Natural killer cell (primary cell): ENCODE results near the gene HDLBP. TPM values are rescaled to one million over a fixed set of nuclear protein-coding genes. Genes with fewer than 3 reads are reported as not detected.

Experiments used
- ATAC-seq, 3 donors: fragments of 150-1000 bp in 2 of 3; fragments of 200-7000 bp in 1 of 3; cut with Tn5 transposase; 1 replicate in 1 of 3; 2 replicates in 2 of 3; pipeline ENCODE4 v1.10.0; 2021; ENCODE audit warnings: mild to moderate bottlenecking in 2 of 3, moderate library complexity in 2 of 3
- DNase-seq, 2 donors: peaks; one replicate each; pipeline versions ENCODE4 v3.0.0 to v3.0.0-alpha.2; 2013 to 2021; ENCODE audit warnings: mixed read lengths in 1 of 2
- H3K27ac ChIP-seq: one replicate; pipeline ENCODE4 v1.5.1; 2013; ENCODE audit warnings: mild to moderate bottlenecking, low read length
- H3K27me3 ChIP-seq: one replicate; pipeline ENCODE4 v1.6.1; 2013; ENCODE audit warnings: low read length; ENCODE audit not compliant: control insufficient read depth, insufficient read depth
- H3K36me3 ChIP-seq: one replicate; pipeline ENCODE4 v1.6.1; 2013; ENCODE audit warnings: low read length; ENCODE audit not compliant: control insufficient read depth, insufficient read depth
- H3K4me1 ChIP-seq: one replicate; pipeline ENCODE4 v1.6.1; 2013; ENCODE audit warnings: low read length; ENCODE audit not compliant: control insufficient read depth, insufficient read depth
- H3K4me3 ChIP-seq: one replicate; pipeline ENCODE4 v1.5.1; 2013; ENCODE audit warnings: low read length
- H3K9me3 ChIP-seq: one replicate; pipeline ENCODE4 v1.6.1; 2013; ENCODE audit warnings: low read length; ENCODE audit not compliant: control insufficient read depth, insufficient read depth
- H3K27ac Mint-ChIP-seq, 2 donors: one replicate each; pipeline ENCODE4 v1.8.0; 2022; ENCODE audit warnings: mild to moderate bottlenecking in 2 of 2, mixed read lengths in 2 of 2, moderate library complexity in 1 of 2
- H3K27me3 Mint-ChIP-seq, 2 donors: one replicate each; pipeline ENCODE4 v1.8.0; 2022; ENCODE audit warnings: low read depth in 2 of 2, mixed read lengths in 2 of 2
- H3K36me3 Mint-ChIP-seq: one replicate; pipeline ENCODE4 v1.8.0; 2022; ENCODE audit warnings: mixed read lengths
- H3K4me1 Mint-ChIP-seq, 2 donors: one replicate each; pipeline ENCODE4 v1.8.0; 2022; ENCODE audit warnings: mixed read lengths in 2 of 2
- H3K4me3 Mint-ChIP-seq: one replicate; pipeline ENCODE4 v1.8.0; 2022; ENCODE audit warnings: mild to moderate bottlenecking, moderate library complexity, mixed read lengths
- H3K9me3 Mint-ChIP-seq, 2 donors: one replicate each; pipeline ENCODE4 v1.8.0; 2022; ENCODE audit warnings: mixed read lengths in 2 of 2
- whole genome bisulfite sequencing: methylation state at CpG from one replicate; pipeline ENCODE4 v1.1.7; 2013; ENCODE audit warnings: missing lambda C conversion rate; ENCODE audit not compliant: insufficient coverage; 5-methylcytosine and 5-hydroxymethylcytosine counted together
- intact Hi-C: fragments of 100-400 bp; cut with micrococcal nuclease; formaldehyde crosslinking; loops from one replicate; pipeline ENCODE4 v1.14.2; 2022
- total RNA-seq, 4 donors: library from RNA; stranded (reverse); fragments of 120-200 nt in 1 of 4; gene quantifications; one replicate each; pipeline versions ENCODE4 v1.2.3 to v1.2.4, GENCODE V29; 2013 to 2022
- TF ChIP-seq, protein P1 (sequence below): fragments of 200-600 bp; IDR thresholded peaks from one replicate; pipeline ENCODE4 v1.8.0; 2022; ENCODE audit warnings: antibody characterized with exemption

The HDLBP gene
- total RNA-seq, 3 donors from 2014 or later (not counting 1 experiment from before 2014, with no cell fraction given): 170 to 200 (median 177) TPM

DNA sequence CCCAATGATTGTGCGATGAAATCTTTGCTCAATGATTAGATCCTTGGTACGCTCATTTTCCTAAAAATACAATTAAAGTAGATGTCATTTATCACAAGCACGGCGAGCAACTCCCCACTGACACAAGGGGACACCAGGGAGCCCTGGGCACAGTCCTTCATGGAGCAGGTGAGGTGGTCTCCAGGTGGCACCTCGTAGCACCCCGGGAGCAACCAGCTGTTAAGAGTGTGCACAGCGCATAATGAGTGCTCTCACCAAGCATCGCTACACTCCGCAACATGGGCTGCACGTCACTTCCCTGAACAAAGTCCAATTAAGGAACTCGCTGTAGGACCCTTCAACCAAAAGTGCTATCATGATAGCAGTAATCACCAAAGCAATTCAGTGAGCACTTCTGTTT, 67.2 kb downstream of the HDLBP start:
- H3K4me1 Mint-ChIP-seq: no peaks in the 10 kb centered on the region
- peaks cover 33% of the 10 kb centered on the region for H3K36me3 Mint-ChIP-seq
- H3K27ac ChIP-seq: no peak overlapping the region
- H3K9me3 Mint-ChIP-seq: no peaks in the 10 kb centered on the region
- no peaks in the 10 kb centered on the region for H3K9me3 ChIP-seq
- no peaks in the 10 kb centered on the region for H3K27me3 ChIP-seq
- ATAC-seq (no peak), DNase-seq (no peak)
- 99% methylated on average over 11 of the region's 11 CpGs for WGBS
- H3K36me3 ChIP-seq: peaks cover 89% of the 10 kb centered on the region
- H3K27me3 Mint-ChIP-seq: no peaks in the 10 kb centered on the region
- H3K4me3 Mint-ChIP-seq: no peak overlapping the region
- no peak overlapping the region for H3K4me3 ChIP-seq
- H3K27ac Mint-ChIP-seq: no peak overlapping the region
- intact Hi-C loops: no loop called here
- H3K4me1 ChIP-seq: no peaks in the 10 kb centered on the region
- TF ChIP-seq, protein P1, sequence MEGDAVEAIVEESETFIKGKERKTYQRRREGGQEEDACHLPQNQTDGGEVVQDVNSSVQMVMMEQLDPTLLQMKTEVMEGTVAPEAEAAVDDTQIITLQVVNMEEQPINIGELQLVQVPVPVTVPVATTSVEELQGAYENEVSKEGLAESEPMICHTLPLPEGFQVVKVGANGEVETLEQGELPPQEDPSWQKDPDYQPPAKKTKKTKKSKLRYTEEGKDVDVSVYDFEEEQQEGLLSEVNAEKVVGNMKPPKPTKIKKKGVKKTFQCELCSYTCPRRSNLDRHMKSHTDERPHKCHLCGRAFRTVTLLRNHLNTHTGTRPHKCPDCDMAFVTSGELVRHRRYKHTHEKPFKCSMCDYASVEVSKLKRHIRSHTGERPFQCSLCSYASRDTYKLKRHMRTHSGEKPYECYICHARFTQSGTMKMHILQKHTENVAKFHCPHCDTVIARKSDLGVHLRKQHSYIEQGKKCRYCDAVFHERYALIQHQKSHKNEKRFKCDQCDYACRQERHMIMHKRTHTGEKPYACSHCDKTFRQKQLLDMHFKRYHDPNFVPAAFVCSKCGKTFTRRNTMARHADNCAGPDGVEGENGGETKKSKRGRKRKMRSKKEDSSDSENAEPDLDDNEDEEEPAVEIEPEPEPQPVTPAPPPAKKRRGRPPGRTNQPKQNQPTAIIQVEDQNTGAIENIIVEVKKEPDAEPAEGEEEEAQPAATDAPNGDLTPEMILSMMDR: no peak

DNA sequence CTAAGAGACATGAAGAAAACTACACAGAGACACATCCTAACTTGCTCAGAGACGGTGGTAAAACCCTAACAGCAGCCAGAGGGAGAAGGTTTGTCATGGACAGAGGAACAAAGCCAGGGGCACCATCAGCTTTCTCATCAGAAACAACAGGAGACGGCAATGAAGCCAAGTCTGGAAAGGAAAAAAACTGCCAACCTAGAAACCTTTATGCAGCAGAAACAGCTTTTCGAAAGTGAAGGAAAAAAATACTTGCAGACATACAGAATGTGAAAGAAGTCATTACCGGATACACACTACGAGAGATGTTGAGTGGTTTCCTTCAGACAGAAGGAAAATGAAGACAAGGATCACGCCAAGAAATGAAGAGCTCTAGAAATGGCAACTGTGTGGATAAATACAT, 71.1 kb downstream of the HDLBP start:
- Histone ChIP-seq H3K4me1 (no peaks in the 10 kb centered on the region), H3K36me3 (peaks cover 88% of the 10 kb centered on the region), H3K9me3 (no peaks in the 10 kb centered on the region), H3K4me3 (no peak overlapping the region), H3K27ac (no peak overlapping the region), H3K27me3 (no peaks in the 10 kb centered on the region)
- Mint-ChIP-seq H3K27ac (peak overlapping the region; percentile 61 to 73), H3K4me1 (peaks cover 0 to 6% of the 10 kb centered on the region in 2 donors), H3K9me3 (no peaks in the 10 kb centered on the region), H3K36me3 (peaks cover 43% of the 10 kb centered on the region), H3K4me3 (no peak overlapping the region), H3K27me3 (no peaks in the 10 kb centered on the region)
- DNase-seq: no peak
- WGBS: 98% methylated on average over 4 of the region's 6 CpGs
- no peak for ATAC-seq
- TF ChIP-seq, protein P1: no peak
- intact Hi-C loops: no loop called here

DNA sequence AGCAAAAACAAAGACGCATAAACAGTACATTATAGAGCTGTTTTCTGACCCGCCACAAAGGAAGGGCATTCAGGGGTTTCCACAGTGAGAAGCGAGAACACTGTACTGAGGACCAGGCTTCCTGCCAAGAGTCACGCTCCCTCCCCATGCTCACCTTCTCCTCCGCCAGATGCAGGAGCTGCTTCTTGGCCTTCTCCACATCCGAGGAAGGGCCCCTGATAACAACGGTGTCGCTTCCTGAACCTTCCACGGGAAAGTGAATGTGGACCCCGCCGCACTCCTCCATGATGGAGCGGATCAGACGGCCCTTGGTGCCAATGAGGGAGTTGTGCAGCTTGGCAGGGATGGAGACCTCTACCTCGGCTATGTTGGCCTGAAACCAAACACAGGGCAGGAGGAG, 73.2 kb downstream of the HDLBP start:
- no peak for ATAC-seq
- no peak overlapping the region for H3K4me3 ChIP-seq
- peak overlapping the region; percentile 23 to 24 for H3K27ac Mint-ChIP-seq
- intact Hi-C loops: no loop called here
- H3K4me1 ChIP-seq: no peaks in the 10 kb centered on the region
- DNase-seq: no peak
- no peak overlapping the region for H3K27ac ChIP-seq
- no peaks in the 10 kb centered on the region for H3K27me3 Mint-ChIP-seq
- peaks cover 88% of the 10 kb centered on the region for H3K36me3 ChIP-seq
- TF ChIP-seq, protein P1: no peak
- 90% methylated on average over 14 of the region's 14 CpGs for WGBS
- H3K27me3 ChIP-seq: no peaks in the 10 kb centered on the region
- H3K4me1 Mint-ChIP-seq: peaks cover 0 to 6% of the 10 kb centered on the region in 2 donors
- H3K4me3 Mint-ChIP-seq: no peak overlapping the region
- H3K9me3 ChIP-seq: no peaks in the 10 kb centered on the region
- H3K9me3 Mint-ChIP-seq: no peaks in the 10 kb centered on the region
- peaks cover 41% of the 10 kb centered on the region for H3K36me3 Mint-ChIP-seq

DNA sequence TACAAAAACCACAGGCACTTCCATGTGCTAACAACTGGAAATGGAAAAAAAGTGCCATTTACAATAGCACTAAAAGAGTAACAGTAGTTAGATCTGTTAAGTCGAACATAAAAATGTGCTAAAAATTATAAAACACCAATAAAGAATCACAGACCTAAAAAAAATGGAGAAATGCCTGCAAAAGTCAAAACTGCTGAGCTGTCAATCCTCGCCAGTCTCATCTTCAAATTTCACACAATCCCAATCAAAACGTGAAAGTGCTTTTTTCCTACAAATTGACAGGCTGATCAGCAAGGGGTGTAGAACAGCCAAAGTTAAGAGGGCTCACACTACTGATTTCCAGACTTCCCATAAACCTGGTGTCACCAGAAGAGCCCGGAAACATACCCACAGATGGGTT, 73.8 kb downstream of the HDLBP start:
- no peak overlapping the region for H3K4me3 Mint-ChIP-seq
- ATAC-seq (no peak), DNase-seq (no peak)
- peak overlapping the region; percentile 24 to 38 for H3K27ac Mint-ChIP-seq
- Histone ChIP-seq H3K4me3 (no peak overlapping the region), H3K9me3 (no peaks in the 10 kb centered on the region), H3K4me1 (no peaks in the 10 kb centered on the region), H3K36me3 (peaks cover 88% of the 10 kb centered on the region), H3K27ac (no peak overlapping the region), H3K27me3 (no peaks in the 10 kb centered on the region)
- peaks cover 0 to 6% of the 10 kb centered on the region in 2 donors for H3K4me1 Mint-ChIP-seq
- no peaks in the 10 kb centered on the region for H3K27me3 Mint-ChIP-seq
- TF ChIP-seq, protein P1: no peak
- 93% methylated on average over 4 of the region's 4 CpGs for WGBS
- peaks cover 46% of the 10 kb centered on the region for H3K36me3 Mint-ChIP-seq
- intact Hi-C loops: no loop called here
- H3K9me3 Mint-ChIP-seq: no peaks in the 10 kb centered on the region
